ENCODE measurements around the gene ZNF534.

DNA sequence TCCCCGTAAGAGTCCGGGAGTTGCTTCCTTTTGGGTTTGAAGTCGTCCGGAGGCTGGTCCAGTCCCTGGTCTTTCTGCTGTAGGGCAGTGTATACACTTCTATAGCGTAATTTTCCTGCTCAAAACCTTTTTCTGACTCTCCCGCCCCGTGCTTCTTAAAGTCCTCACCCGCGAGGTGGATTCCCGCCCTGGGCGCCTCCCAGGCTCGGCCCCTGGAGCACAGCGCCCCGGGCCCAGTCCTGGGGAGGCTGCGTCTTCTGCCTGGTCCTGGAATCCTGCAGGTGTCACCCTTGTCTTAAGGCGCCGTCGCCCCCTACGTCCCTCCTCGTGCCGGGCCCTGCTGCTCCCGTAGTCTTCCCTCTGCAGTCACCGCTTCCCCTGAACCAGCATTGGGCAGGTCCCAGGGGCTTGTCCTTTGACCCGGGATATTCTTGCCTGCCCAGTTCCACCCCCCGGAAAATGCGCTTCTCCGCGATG is 64.1 kb downstream of the ZNF534 start:
- TF ChIP-seq CTCF (conservative IDR thresholded peaks at IDR 0.05; ENCODE audit: low read length) (no peak), EZH2phosphoT487 (IDR thresholded peaks at IDR 0.05; ENCODE audit: borderline replicate concordance) (no peak)
